Retina (tissue), 1 donor: ENCODE data around the gene CHST11.

Experiments
- DNase-seq: peaks from one replicate; pipeline ENCODE4 v3.0.0-alpha.2; 2016

The CHST11 gene

DNA sequence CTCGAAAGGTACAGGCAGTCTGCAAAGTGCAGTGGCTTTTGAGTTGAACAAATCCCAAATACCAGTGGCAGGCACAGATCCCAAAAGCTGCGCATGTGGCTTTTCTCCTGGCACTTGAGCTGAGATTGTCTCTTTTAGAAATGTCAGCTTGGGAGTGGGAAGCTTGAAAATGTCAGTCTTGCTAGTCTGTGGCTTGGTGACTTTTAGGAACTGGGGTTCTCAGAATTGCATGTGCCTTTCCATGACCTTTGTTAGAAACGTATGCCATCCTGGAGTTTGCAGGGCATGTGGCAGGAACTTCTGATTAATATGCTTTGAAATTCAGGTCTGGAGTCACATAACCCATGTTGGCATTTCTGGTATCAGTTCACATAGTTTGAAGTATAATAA, 182.1 kb downstream of the CHST11 start:
- no peak for DNase-seq

DNA sequence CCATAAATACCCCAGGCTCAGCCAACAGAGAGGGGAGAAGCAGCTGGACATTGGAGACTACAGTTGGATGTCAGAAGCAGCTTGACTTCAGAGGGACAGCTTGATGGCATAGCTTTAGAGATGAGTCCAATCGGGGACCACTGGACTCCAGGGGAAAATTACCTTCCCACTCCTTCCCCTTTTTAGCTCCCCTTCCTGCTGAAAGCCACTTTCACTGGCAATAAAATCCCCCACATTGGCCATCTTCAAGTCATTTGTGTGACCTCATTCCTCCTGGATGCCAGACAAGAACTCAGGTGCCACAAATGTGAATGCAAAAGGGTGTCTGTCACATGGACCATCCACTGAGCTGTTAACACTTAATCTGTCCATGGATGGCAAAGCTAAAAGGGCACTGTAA, 184.2 kb downstream of the CHST11 start:
- no peak for DNase-seq

DNA sequence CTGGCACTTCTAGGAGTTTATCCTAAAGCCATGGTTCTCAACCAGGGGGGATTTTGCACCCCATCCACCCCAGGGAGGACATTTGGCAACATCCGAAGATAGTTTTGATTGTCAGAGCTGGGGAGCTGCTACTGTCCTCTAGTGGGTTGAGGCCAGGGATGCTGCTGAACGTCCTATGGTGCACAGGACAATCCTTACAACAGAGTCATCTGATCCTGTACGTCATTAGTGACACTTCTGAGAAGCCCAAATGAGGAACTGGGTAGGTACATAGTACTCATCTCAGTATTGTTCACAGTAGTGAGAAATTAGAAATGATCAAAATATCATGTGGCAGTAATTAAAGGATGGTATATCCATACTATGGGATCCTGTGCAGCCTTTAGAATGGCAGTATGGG, 185.1 kb downstream of the CHST11 start:
- DNase-seq, result no peak

DNA sequence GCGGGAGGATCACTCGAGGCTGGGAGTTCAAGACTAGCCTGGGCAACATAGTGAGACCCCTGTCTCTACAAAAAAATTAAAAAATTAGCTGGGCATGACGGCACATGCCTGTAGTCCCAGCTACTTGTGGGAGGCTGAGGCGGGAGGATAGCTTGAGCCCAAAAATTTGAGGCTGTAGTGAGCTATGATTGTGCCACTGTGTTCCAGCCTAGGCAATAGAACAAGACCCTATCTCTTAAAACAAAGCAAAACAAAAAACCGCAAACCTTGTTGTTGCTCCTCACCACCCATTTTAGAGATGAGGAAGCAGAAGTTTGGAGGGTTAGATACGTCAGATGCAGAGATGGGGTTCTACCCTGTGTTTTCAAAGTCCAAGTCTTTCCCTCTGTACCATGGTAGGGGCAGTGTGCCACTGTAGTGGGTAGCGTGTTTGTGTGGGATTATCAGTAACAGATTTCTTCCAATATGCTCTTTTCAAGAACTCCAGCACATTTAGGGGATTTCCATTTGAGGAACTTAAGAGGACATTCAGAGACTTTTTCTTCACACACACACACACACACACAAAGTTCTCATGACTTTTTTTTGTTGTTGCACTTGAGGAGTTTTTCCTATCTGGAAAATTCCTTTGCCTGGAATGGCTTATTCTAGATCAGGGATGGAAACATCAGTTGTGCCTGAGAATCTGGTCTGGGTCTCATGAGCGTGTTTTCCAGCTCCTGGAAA, 186.5 kb downstream of the CHST11 start:
- DNase-seq, result no peak

DNA sequence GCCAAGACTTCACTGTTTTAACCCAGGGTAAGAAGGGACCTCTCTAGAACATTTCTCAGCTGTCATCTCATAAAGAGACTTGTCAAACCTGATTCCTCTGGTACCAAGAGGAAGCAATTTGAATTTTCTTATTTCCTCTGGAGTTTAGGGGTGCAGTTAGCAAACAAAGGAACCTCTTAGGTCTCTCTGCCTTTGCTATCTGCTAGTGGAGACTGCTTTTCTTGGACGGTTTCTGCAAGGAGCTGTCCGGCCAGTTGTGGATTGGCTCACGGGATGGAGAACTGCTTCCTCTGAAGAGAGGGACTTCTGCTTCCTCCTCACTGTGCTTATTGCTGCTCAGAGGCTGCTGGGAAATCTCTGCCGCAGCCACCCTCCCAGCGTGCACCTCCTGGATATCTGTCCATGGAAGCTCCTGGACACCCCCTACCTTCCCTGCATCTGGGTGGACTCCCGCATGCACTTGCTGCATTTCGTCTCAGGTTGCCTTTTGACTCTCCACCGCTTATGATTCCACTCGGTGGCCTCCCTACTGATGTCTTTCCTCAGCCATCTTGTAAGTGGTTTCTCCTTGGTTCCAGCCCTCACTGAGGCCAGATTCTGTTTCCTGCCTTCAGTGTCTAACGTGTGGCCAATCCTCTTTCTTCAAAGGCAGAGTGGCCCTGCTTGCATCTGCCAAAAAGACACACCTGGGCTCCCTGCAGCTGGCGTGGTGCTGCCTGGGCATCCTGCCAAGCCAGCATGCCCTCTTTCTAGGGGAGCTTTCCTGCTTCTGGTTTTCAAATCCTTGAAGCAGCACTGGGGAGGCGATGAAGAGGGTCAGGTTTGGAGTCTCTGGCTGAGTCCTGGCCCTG, 187.3 kb downstream of the CHST11 start:
- no peak for DNase-seq

DNA sequence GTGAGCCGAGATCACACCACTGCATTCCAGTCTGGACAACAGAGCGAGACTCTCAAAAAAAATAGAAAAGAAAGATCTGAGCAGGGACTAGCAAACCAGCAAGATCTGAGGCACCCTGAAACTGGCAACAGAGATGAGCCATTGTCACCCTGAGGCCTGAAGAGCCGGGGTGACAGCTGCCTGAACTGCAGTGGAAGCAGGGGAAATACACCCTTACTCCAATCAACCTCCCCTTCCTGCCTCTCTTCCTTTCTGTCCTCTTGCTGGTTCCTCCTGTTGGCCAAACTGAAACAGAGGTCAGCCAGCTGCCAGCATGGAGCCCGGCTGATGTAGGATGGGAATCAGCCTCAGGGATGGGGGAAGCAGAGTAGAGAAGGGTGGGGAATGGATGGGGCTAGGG, 192.0 kb downstream of the CHST11 start:
- no peak for DNase-seq

DNA sequence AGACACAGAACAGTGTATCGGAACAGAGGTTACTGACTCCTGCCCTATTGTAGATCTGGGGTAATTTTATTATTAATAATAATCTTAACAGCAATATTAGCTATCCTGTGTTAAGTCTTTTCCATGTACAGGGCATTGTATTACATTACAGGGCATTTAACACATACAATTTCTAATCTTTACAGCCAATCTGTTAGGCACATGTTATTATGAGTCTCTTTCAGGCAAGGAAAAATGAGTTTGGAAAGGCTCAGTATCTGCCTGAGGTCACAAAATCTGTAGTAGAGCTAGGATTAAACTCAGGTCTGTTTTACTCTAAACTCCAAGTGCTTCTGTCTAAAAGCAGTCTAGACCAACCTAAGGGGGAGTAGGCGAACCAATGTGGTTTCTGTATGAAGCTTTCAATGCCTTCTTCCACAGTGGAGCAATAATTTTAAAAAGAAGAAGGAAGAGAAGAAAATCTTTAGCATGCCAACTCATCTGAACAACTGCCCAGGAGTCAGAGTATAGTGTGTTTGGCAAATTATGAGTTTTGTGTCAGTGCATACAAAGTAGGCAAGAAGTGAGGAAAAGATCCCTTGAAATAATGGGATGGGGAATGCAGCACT, 192.6 kb downstream of the CHST11 start:
- no peak for DNase-seq

DNA sequence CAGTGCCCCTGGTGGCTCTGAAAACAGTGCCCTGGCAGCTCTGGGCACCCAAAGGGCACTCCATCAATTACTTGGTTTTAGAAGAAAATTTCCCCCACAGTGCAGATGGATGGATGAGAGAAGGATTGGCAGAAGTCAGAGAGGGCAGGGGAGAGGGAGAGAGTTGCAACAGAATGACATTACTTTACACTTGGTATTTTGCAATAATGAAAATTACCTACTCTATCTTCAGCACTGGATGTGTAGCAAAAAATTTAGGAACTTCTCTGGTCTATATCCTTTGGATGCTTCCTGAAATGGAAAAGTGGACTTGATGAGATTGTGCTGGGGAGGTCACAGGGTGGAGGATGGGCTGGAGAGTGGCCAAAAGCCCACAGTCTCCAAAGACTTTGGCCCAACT, 193.2 kb downstream of the CHST11 start:
- DNase-seq, result no peak

DNA sequence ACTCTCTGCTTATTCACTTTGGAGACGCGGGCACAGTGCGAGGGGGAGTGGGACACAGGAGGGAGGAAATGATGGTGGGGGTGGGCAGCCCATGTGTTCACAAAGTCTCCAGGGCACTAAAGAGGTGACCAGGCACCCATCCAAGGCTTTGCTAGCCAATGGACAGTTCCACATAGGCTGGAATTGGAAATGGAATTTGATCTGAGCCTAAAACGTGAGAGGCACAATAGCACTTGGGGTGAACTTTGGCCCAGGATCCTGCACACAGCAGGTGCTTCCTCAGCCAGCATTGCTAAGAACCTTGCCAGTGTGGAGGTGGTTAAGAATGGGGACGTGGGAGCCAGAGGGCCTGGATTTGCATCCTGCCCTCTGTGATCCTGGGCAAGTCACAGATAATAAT, 193.8 kb downstream of the CHST11 start:
- no peak for DNase-seq

DNA sequence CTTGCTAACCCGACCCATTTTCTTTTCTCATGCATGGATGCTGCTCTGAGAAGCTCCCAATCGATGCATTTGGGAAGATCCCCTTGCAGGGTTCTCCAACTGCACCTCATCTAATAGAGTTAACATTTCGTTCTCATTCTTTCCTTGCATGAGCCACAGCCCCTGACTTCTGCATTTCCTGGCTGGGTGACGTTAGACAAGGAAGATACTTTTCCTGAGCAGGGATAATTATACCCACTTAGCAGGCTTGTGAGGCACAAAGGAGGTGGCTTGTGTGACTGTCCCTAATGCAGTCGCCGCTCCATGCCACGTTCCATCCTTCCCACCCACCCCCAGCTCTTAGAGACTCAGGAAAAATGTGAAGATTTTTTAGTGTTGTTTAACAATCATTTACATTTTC, 195.1 kb downstream of the CHST11 start:
- no peak for DNase-seq

DNA sequence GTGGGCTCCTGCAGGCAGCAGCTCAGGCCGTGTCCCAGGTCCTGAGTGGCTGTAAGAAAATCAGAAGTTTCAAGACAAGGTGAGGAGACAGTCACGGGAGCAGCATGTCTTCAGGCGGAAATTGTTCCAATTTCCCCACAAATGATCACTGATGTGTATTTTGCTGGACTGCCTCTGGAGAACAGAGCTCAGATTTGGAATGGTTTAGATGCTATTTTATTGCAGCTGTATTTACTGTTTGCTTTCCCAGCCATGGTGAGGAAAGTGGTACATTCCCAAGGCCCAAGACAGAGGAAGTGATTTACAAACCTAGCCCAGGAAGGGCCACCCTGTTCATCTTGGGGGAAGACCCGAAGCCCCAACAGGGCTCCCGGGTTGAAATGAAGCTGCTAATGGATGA, 195.6 kb downstream of the CHST11 start:
- no peak for DNase-seq

DNA sequence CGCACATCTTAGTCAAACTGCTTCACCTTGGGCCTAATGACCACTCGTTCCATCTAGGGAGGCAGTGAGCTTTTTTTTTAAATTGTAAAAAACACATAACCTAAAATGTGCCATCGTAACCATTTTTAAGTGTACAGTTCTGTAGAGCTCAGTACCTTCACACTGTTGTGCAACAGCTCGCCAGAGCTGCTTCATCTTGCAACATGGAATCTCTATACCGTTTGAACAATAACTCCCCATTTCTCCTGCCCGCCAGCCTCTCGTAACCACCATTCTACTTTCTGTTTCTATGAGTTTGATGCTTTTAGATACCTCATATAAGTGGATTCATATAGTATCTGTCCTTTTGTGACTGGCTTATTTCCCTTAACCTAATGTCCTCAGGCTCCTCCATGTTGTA, 196.2 kb downstream of the CHST11 start:
- no peak for DNase-seq

DNA sequence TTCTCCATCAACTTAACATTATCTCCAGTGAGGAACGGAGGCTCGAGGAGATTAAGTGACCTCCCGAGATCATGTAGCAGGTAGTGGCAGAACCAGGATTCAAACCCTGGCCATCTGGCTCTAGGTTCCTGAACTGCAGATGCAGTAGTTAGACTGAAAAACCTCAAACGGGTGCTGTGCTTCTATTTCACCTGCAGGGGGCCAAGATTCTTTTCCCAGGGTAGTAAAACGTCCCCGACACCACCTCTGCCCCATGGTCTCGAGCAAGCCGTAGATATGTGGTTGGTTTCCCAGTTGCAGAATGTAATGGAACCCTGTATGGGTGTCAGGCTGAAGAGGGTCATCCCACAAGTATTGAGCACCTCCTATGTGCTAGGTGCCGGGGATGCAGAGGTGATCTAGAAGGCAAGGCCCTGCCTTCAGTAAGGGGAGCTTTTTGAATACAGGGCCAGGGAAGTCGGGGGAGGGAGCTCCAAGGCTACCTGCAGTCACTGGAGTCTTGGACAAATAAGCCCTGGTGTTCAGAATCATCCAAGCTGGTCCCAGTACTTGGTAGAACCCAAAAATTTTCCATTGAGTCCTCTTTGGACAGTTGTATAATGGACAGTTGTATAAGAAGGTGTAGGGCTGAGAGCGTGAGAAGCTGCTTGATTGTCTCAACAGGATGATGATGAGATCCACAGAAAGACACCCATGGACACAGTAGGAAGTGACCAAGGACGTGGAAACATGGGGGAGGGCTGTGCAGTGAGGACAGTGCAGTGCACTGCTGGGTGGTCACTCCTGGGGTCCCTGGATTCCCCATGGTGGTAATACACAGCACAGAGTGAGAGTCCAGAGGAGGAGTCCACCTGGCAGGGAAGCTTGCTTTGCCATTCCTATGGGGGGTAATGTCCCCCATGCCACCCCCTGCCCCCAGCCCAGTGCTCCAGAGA, 197.2 kb downstream of the CHST11 start:
- DNase-seq, result no peak

DNA sequence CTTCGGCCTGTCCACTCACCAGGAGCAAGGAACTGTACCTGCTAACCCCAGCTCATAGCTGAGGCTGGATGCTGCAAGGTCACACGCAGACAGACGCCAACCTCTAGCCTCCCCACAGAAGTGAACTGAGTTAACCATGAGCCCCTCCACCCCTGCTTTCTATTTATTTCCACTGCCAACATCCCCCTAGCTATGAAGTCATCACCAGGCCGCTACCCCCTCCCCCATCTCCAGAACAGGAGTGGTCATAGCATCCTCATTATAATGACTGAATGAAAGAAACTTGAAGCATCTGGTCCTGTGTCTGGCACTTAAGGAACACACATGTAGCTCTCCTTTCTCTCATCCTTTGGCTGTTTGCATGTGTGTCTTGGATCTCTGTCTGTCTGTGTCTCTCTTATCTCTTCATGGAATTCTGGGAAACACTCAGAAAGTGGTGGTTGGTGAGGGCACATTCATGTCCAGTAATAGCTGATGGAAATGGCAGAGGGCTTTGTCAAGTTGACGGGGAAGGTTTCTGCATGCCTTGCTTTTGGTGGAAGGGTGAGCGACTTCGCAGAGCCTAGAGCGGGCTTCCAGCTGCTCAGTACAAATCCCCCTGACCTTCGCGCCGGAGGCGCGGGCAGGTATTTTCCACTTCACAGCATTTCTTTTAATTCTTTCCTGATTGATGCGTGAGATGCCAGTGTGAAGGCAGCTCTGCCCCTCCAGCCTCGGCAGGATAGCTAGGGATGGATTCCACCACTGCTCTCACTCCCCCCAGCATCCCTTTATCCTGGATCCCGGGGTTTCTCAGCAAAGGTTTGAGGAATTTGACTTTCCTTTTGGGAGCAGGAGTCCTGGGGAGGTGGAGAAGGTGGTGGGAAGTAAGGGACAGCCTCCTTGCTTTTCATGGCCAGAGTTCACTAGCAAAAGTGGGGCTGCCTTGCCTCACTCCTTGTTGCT, 198.2 kb downstream of the CHST11 start:
- DNase-seq, result peak; percentile 61

DNA sequence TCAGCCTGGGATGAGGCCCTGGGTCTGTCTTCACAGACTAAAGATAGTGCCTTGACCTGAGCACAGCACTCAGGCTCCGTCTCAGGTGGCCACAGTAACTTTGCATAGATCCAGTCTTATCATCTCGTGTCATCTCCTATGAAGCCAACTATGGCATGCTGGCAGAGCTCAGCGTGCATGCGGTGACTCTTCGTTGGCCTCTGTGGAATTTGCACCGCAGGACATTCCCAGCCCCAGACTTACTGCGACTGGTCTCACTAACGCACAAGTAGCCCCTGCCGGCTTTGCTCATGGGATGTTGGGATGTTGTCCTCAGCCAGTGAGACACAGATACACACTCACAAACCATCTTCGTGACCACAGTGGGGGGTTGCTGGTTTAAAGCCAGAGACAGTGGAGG, 199.6 kb downstream of the CHST11 start:
- no peak for DNase-seq

DNA sequence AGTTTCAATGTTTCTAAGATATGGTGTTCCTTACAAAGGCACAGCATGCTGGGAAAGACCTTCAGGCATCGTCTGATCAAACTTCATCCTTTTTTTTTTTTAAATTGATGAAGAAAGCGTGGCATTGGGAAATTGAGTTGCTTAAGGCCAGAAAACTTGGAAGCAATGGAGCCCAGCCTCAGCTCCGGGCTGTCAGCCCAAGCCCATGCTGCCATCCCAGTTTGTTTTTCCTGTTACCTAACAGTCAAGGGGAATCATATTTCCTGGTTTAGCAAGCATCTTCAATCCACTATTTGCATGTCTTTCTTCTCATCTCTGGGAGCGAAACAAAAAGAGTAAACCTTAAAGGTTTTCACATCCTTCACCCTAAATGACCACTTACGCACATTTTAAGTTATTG, 200.2 kb downstream of the CHST11 start:
- no peak for DNase-seq

DNA sequence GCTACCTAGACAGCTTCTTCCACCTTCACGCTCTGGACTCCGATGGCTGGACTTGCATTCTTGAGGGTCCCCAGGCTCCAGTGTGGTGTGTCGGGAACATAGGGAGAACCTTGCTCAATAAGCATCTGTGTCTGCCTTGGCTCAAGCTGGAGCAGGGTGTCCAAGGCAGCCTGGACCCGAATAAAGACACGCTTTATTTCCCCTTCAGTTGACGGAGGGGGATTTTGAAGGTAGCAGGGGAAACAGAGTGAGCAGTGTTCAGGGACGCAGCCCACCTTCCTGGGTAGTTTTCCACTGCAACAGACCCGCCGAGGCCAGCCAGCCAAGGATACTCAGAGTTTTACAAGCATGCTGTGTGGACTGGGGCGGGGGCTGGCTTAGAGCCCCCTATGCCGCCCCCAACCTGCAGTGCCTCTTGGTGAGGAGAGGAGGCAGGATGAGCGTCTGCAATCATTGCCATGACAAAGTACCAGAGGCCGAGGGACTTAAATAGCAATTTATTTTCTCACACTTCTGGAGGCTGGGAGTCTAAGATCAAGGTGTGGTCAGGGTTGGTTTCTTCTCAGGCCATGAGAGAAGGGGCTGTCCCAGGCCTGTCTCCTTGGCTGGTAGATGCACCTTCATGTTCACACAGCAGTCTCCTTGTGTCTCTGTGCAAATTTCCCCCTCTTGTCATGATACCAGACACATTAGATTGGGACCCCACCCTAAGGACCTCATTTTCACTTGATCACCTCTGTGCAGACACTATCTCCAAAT, 201.2 kb downstream of the CHST11 start:
- DNase-seq, result no peak

DNA sequence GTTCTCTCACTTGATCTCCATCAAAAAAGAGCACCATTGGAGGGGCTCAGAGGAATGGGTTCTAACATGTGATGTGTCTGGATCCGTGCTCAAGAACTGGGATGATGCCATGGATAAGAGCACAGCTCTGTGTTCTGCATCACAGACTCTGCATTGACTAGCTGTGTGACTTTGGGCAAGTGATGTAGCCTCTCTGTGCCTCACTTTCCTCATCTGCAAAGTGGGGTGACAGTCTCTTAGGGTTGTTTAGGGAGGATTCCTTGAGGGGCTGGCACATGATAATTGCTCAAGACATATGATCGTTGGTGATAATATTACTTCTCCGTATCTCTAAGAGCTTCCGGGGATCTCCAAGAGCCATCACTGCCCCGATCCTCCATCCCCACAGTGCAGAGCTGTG, 202.3 kb downstream of the CHST11 start:
- DNase-seq, result no peak

DNA sequence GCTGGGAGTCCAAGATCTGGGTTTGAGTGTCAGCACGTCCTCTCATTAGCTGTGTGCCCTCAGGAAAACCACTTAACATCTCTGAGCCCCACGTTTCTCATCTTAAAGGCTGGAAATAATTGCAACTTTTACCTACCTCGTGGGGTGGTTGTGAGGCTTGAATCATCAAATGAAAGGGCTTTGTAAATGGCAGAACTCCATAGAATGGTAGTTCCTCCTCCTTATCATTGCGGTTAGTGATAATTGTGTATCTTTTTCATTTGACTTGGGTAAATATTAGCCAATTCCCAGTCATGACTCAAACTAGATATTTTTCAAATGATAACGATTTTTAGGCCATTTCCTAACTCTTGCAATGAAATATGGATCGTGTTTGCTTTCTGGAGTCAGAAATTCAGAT, 205.5 kb downstream of the CHST11 start:
- DNase-seq, result no peak

DNA sequence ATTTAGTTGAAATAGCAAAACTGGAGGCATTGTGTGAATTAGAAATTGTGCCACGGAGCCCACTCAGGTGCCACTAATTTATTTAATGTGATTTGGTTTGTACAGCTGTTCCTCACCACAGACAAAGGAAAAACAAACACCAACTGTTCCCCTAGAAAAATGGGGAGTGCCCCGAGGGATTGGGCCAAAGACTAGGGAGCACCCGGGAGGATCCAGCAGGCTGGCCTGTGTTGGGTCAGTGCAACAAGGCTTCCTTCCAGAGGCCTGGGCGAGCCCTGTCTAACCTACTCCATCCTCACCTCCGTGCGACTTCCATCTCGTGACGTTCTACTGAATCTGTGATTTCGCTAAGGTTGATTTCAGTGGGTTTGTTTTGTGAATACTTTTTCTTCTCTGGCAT, 206.2 kb downstream of the CHST11 start:
- no peak for DNase-seq

DNA sequence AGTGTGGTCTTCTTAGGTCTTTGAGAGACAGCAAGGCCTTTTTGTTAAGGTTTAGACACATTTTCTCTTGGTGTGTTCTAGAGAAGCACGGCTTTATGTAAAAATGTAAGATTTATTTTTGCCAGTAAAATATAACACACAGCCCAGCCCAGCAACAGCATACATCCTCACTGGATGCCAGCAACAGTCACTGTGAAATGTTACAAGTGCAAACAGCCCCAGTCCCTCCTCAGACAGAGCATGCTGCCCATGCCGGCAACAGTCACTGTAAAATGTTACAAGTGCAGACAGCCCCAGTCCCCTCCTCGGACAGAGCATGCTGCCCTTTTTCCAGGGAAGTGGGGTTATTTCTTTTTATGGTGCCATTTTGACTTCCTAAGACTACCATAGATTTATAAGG, 207.6 kb downstream of the CHST11 start:
- DNase-seq, result no peak
